ENCODE data around the gene SLC4A1. TPM values are rescaled to one million over a fixed set of nuclear protein-coding genes. Genes with fewer than 3 reads are reported as not detected.
A peak's percentile ranks its signal among the peaks of the same experiment; 100 is the strongest.

SLC4A1 gene
- total RNA-seq, 1 donor from 2014 or later: not detected

DNA sequence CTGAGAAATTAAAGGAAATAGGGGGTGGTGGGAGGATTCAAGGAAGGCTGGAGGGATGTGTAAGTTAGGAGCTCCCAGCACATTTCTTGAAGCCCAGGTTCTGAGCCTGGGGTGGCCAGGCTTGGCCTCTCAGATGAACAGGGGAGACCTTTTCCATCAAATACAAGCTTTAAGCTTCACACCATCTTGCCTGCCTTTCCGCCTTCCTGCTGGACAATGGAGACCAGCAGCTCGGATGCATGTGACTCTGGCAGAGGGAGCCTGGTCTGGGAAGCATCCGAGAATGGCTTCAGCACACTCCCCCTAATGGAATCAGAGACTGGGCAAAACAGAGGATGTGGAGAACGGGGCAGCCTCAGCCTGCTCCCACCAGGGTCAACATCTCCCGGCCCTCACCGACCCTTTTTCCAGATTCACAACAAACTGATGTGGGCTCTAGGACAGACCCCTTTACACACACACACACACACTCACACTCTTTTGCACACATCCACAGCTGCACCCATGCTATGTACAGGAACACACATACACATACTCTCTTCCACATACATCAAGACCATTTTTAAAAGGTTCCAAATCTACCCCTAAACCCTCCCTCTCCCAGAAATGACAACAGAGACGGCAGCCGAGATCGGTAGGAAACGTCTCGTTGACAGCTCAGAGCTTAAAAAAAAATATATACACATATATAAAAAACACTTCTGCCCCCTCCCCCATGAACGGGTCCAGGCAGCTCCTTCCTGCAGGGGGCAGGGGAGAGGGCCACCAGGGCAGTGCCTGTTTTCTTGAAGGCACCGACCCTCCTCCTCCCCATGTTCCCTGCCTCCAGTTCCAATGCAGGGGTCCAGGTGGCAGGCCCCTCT lies 61.7 kb downstream of the SLC4A1 start:
- peaks cover 12% of the 10 kb centered on the region for H3K4me1 Mint-ChIP-seq
- TF ChIP-seq, protein P1, sequence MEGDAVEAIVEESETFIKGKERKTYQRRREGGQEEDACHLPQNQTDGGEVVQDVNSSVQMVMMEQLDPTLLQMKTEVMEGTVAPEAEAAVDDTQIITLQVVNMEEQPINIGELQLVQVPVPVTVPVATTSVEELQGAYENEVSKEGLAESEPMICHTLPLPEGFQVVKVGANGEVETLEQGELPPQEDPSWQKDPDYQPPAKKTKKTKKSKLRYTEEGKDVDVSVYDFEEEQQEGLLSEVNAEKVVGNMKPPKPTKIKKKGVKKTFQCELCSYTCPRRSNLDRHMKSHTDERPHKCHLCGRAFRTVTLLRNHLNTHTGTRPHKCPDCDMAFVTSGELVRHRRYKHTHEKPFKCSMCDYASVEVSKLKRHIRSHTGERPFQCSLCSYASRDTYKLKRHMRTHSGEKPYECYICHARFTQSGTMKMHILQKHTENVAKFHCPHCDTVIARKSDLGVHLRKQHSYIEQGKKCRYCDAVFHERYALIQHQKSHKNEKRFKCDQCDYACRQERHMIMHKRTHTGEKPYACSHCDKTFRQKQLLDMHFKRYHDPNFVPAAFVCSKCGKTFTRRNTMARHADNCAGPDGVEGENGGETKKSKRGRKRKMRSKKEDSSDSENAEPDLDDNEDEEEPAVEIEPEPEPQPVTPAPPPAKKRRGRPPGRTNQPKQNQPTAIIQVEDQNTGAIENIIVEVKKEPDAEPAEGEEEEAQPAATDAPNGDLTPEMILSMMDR (IDR thresholded peaks at IDR 0.05; ENCODE audit: unreplicated experiment): no peak
- no peak overlapping the region for H3K4me3 Mint-ChIP-seq
- peak overlapping the region; percentile 45 for H3K27ac Mint-ChIP-seq
- H3K27me3 Mint-ChIP-seq (ENCODE audit: low read depth): no peaks in the 10 kb centered on the region
- H3K9me3 Mint-ChIP-seq: no peaks in the 10 kb centered on the region
- H3K36me3 Mint-ChIP-seq: peaks cover 3% of the 10 kb centered on the region
- no peak for DNase-seq (ENCODE audit: low spot score in 2 of 2, unreplicated experiment in 2 of 2)

DNA sequence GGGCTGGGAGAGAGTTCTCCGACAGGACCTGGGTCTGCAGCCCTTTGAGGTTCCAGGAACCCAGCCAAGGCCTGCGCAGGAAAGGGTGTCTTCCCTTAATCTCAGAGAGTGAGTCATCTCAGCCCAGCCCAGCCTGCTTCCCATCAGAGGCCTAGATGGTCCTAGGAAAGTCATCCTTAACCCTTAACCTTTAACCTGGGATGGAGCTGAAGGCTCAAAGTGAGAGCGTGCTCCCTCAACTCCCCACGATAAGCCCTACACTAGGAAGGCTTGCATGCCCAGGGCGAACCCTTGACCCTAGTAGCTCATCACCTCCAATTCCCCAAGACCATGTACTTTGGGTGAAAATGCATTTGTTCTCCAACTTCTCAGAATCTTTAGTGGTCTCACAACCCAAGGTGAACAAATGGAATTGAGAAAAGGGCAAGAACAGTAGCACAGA lies 63.5 kb downstream of the SLC4A1 start:
- H3K9me3 Mint-ChIP-seq: no peaks in the 10 kb centered on the region
- H3K4me1 Mint-ChIP-seq: peaks cover 20% of the 10 kb centered on the region
- H3K36me3 Mint-ChIP-seq: no peaks in the 10 kb centered on the region
- H3K27me3 Mint-ChIP-seq (ENCODE audit: low read depth): no peaks in the 10 kb centered on the region
- no peak overlapping the region for H3K27ac Mint-ChIP-seq
- no peak overlapping the region for H3K4me3 Mint-ChIP-seq
- DNase-seq (ENCODE audit: low spot score in 2 of 2, unreplicated experiment in 2 of 2): no peak
- TF ChIP-seq, protein P1 (IDR thresholded peaks at IDR 0.05; ENCODE audit: unreplicated experiment): no peak

DNA sequence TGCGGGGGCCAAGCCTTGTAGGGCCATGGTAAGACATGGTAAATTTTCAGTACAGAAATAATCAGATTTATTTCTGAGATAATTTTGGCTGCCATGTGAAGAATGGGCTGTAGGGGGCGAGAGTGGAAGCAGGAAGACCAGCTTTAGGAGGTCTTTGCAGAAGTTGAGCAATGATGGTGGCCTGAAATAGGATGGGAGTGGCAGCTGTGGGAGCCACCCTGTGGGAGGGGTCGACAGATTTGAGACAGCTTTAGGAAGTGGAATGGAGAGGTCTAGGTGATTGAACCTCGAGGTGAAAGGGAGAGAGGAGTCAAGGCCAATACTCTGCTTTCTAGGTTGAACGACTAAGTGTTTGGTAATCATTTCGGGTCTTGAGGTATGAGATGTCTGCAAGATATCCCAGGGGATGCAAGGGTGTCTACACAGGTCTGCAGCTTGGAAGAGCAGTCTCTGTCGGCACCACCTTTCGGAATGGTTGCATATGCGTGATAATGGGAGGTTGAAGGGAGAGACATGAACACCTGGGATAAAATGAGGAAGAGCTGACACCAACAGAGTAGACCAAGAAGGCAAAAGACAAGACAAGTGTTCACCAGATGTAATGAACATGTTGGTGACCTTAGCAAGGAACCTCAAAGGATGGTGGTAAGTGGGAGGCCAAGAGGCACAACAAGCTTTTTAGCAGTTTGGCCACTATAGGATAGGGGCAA lies 64.0 kb downstream of the SLC4A1 start:
- Mint-ChIP-seq H3K4me1 (peaks cover 20% of the 10 kb centered on the region), H3K27ac (peak overlapping the region; percentile 61), H3K4me3 (no peak overlapping the region)

DNA sequence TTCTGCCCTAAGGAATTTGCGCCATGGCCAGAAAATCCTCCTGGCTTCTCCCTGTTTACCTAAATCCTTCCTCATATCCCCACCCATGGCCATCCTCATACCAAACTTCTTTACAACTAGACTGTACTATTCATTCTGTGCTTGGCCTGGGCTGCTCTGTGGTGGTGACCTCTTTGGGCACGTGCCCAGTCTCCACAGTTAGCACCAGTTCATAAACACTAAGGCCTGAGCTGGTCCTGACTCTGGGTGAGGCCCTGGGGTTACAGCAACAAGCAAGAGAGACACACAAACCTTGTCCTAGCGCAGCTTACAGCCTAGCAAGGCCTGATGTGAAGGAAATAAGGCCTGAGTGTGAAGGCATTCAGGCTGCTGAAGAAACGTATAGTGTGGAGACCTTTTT lies 65.2 kb downstream of the SLC4A1 start:
- no peaks in the 10 kb centered on the region for H3K9me3 Mint-ChIP-seq
- peaks cover under 1% of the 10 kb centered on the region for H3K36me3 Mint-ChIP-seq
- H3K27ac Mint-ChIP-seq: no peak overlapping the region
- H3K4me3 Mint-ChIP-seq: no peak overlapping the region
- TF ChIP-seq, protein P1 (IDR thresholded peaks at IDR 0.05; ENCODE audit: unreplicated experiment): no peak
- peaks cover 27% of the 10 kb centered on the region for H3K4me1 Mint-ChIP-seq
- H3K27me3 Mint-ChIP-seq (ENCODE audit: low read depth): no peaks in the 10 kb centered on the region
- DNase-seq (ENCODE audit: low spot score in 2 of 2, unreplicated experiment in 2 of 2): no peak

More for the DNA sequence above, 64.0 kb downstream of the SLC4A1 start:
- TF ChIP-seq, protein P1 (IDR thresholded peaks at IDR 0.05; ENCODE audit: unreplicated experiment): peak; percentile 84
- H3K27me3 Mint-ChIP-seq (ENCODE audit: low read depth): no peaks in the 10 kb centered on the region
- no peaks in the 10 kb centered on the region for H3K9me3 Mint-ChIP-seq
- H3K36me3 Mint-ChIP-seq: no peaks in the 10 kb centered on the region
- peak in 1 of 2 experiments; percentile 47 for DNase-seq (ENCODE audit: low spot score in 2 of 2, unreplicated experiment in 2 of 2)

DNA sequence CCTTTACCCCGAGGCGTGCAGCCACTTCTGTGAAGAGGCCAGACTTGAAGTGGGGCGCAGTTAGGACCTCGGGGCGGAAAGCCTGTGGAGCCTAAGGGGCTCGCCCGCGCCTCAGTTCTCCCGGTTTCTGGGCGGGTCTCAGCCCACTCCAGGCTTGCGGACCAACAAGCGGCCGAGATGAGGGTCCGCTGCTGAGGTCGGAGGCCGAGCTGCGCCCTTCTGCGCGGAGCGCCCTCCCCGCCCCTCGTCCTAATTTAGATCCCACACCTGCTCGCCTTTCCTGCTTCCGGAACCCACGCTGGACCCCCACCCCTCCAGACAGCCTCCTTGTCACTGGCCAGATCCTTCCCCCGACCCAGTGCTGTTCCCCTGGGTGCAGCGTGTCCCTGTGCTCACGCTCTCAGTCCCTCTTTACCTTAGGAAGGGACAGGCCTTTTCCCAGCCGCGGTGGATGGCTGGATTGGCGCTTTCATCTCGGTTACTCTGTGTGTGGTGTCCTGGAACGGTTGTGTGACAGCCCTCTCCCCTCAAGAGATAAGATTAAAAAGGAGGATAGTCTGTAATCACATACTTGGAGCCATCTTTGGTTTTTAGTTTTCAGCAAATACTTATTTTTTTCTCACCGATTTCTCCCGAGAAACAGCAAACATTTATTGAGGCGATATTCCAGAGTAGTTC lies 67.3 kb downstream of the SLC4A1 start:
- H3K4me1 Mint-ChIP-seq: peaks cover 37% of the 10 kb centered on the region
- H3K36me3 Mint-ChIP-seq: peaks cover 9% of the 10 kb centered on the region
- H3K27me3 Mint-ChIP-seq (ENCODE audit: low read depth): no peaks in the 10 kb centered on the region
- TF ChIP-seq, protein P1 (IDR thresholded peaks at IDR 0.05; ENCODE audit: unreplicated experiment): no peak
- H3K9me3 Mint-ChIP-seq: no peaks in the 10 kb centered on the region
- no peak for DNase-seq (ENCODE audit: low spot score in 2 of 2, unreplicated experiment in 2 of 2)
- H3K4me3 Mint-ChIP-seq: peak overlapping the region; percentile 87
- peak overlapping the region; percentile 96 for H3K27ac Mint-ChIP-seq
